Measurements from ENCODE around the gene ARFGAP3. TPM values are rescaled to one million over a fixed set of nuclear protein-coding genes. Genes with fewer than 3 reads are reported as not detected.
"Not testable (repeated sequence)": the region's sequence is repeated elsewhere in the genome, so short reads cannot be mapped to it uniquely, and the experiment has no call there.

Gene ARFGAP3
- total and polyA plus RNA-seq, 4 donors, result 37.0 to 41.0 (median 38.2) TPM

GRCh38 chr22:42752230-42752746 is 104.8 kb downstream of the ARFGAP3 start:
- H3K4me1 ChIP-seq (ENCODE audit: control insufficient read depth, insufficient read depth, low read length), result peaks cover 19% of the 10 kb centered on the region
- no peaks in the 10 kb centered on the region for H3K27me3 ChIP-seq (ENCODE audit: control insufficient read depth, insufficient read depth, low read length)
- no peaks in the 10 kb centered on the region for H3K9me3 ChIP-seq (ENCODE audit: control insufficient read depth, insufficient read depth, low read length)
- 65% methylated on average over 7 of the region's 12 CpGs for WGBS (ENCODE audit: insufficient coverage)
- no peaks in the 10 kb centered on the region for H3K36me3 ChIP-seq (ENCODE audit: control insufficient read depth, insufficient read depth, low read length)
- peak in 1 of 6 donors; percentile 32 for DNase-seq (ENCODE audit: low read depth in 4 of 6, low spot score in 6 of 6)
- no peak overlapping the region for H3K4me3 ChIP-seq (ENCODE audit: low read depth, low read length)
- H3K27ac ChIP-seq (ENCODE audit: low read depth, low read length), result no peak overlapping the region

- not testable (repeated sequence) for H3K4me3 ChIP-seq (ENCODE audit: low read depth, low read length); H3K27ac ChIP-seq (ENCODE audit: low read depth, low read length); DNase-seq (ENCODE audit: low read depth in 4 of 6, low spot score in 6 of 6); H3K36me3 ChIP-seq (ENCODE audit: control insufficient read depth, insufficient read depth, low read length); H3K9me3 ChIP-seq (ENCODE audit: control insufficient read depth, insufficient read depth, low read length); H3K27me3 ChIP-seq (ENCODE audit: control insufficient read depth, insufficient read depth, low read length)
- peaks cover 19% of the 10 kb centered on the region for H3K4me1 ChIP-seq (ENCODE audit: control insufficient read depth, insufficient read depth, low read length)
- WGBS (ENCODE audit: insufficient coverage), result 80% methylated on average over 1 of the region's 28 CpGs
These were observed 106.7 kb downstream of the ARFGAP3 start for GRCh38 chr22:42750421-42750820.

GRCh38 chr22:42747701-42748513 is 109.2 kb downstream of the ARFGAP3 start:
- Histone ChIP-seq H3K27me3 (ENCODE audit: control insufficient read depth, insufficient read depth, low read length) (no peaks in the 10 kb centered on the region), H3K9me3 (ENCODE audit: control insufficient read depth, insufficient read depth, low read length) (no peaks in the 10 kb centered on the region), H3K4me3 (ENCODE audit: low read depth, low read length) (no peak overlapping the region), H3K27ac (ENCODE audit: low read depth, low read length) (no peak overlapping the region), H3K36me3 (ENCODE audit: control insufficient read depth, insufficient read depth, low read length) (no peaks in the 10 kb centered on the region), H3K4me1 (ENCODE audit: control insufficient read depth, insufficient read depth, low read length) (peaks cover 34% of the 10 kb centered on the region)
- DNase-seq (ENCODE audit: low read depth in 4 of 6, low spot score in 6 of 6), result peak in 2 of 6 donors; percentile 45 to 61
- 61% methylated on average over 11 of the region's 14 CpGs for whole genome bisulfite sequencing (ENCODE audit: insufficient coverage)

Small RNA genes lying within 50 kb of the gene (small RNA-seq; reads per million reads assigned to genes)
- not detected for gene RF00019 (ENCODE audit: low replicate concordance)

Other genes with a start within 250 kb of the ARFGAP3 start
- 10 to 100 TPM; 29.2 to 55.0 TPM for gene POLDIP3, start 242.4 kb downstream of the ARFGAP3 start, total RNA-seq
- 10 to 100 TPM; 90.8 to 92.6 TPM for gene POLDIP3, start 242.4 kb downstream of the ARFGAP3 start, polyA plus RNA-seq (ENCODE audit: insufficient read length in 2 of 2)
- under 1 TPM in 1 of 2 donors, not detected in 1; 0.39 TPM for gene ATP5MGL, start 216.7 kb downstream of the ARFGAP3 start, total RNA-seq
- gene ATP5MGL, start 216.7 kb downstream of the ARFGAP3 start, polyA plus RNA-seq (ENCODE audit: insufficient read length in 2 of 2), result under 1 TPM in 1 of 2 donors, not detected in 1; 0.32 TPM
- gene CYB5R3, start 207.9 kb downstream of the ARFGAP3 start, total RNA-seq, result 10 to 100 TPM; 30.1 to 83.7 TPM
- 100 to 1,000 TPM; 172 to 184 TPM for gene CYB5R3, start 207.9 kb downstream of the ARFGAP3 start, polyA plus RNA-seq (ENCODE audit: insufficient read length in 2 of 2)
- gene A4GALT, start 136.4 kb downstream of the ARFGAP3 start, total RNA-seq, result 10 to 100 TPM in 1 of 2 donors, 1 to 10 TPM in 1; 5.0 to 14.6 TPM
- gene A4GALT, start 136.4 kb downstream of the ARFGAP3 start, polyA plus RNA-seq (ENCODE audit: insufficient read length in 2 of 2), result 1 to 10 TPM; 4.5 to 8.1 TPM
- 10 to 100 TPM; 36.3 to 45.3 TPM for gene PACSIN2, start 157.9 kb upstream of the ARFGAP3 start, total RNA-seq
- 10 to 100 TPM; 46.5 to 54.2 TPM for gene PACSIN2, start 157.9 kb upstream of the ARFGAP3 start, polyA plus RNA-seq (ENCODE audit: insufficient read length in 2 of 2)
- 10 to 100 TPM; 21.6 to 27.2 TPM for gene TTLL1, start 232.1 kb upstream of the ARFGAP3 start, total RNA-seq
- 10 to 100 TPM; 31.6 to 33.6 TPM for gene TTLL1, start 232.1 kb upstream of the ARFGAP3 start, polyA plus RNA-seq (ENCODE audit: insufficient read length in 2 of 2)

All from spinal cord (tissue), 10 donors.